Uterus (tissue), 2 donors: ENCODE data around the gene CAPN11.

Experiments
- POLR2A ChIP-seq, 2 donors: fragments of 450-650 bp; IDR thresholded peaks; one replicate each; pipeline ENCODE4 v1.6.1; 2016; ENCODE audit warnings: antibody characterized with exemption in 2 of 2, mild to moderate bottlenecking in 1 of 2, moderate library complexity in 1 of 2
- TF ChIP-seq, protein P1 (sequence below), 4 experiments: fragments of 200-600 bp in 2 of 4; fragments of 450-650 bp in 2 of 4; sonication (generic) in 2 of 4; IDR thresholded peaks; one replicate each; pipeline ENCODE4 v1.5.1; 2016 to 2019; ENCODE audit warnings: antibody characterized with exemption in 4 of 4, mild to moderate bottlenecking in 2 of 4, moderate library complexity in 1 of 4

DNA sequence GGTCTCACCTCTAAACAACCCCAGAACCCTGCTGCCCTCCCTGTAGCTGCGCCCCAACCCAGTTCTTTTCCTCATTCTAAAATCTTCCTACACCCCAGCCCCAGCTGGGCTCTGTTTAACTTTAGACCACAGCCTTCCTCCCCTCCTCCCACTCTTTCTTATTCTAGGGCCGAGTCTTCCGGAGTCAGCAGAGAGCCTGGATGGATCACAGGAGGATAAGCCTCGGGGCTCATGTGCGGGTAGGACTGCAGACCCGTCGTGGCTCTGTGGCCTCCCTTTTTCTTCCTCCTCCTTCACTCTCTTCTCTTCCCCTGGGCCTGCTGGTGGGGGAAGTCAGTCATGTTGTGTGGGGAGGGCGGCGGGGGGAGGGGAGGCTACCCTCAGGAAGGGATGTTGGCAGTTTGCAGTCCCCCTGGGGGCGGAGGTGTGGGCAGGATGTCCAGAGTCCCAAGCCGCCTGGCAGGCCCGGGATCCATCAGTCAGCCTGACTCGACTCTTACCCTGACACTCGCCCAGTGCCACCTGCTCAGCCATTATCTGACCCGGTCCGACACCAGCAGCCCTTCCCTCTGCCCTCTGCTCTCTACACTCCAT lies 8.1 kb downstream of the CAPN11 start:
- TF ChIP-seq, protein P1, sequence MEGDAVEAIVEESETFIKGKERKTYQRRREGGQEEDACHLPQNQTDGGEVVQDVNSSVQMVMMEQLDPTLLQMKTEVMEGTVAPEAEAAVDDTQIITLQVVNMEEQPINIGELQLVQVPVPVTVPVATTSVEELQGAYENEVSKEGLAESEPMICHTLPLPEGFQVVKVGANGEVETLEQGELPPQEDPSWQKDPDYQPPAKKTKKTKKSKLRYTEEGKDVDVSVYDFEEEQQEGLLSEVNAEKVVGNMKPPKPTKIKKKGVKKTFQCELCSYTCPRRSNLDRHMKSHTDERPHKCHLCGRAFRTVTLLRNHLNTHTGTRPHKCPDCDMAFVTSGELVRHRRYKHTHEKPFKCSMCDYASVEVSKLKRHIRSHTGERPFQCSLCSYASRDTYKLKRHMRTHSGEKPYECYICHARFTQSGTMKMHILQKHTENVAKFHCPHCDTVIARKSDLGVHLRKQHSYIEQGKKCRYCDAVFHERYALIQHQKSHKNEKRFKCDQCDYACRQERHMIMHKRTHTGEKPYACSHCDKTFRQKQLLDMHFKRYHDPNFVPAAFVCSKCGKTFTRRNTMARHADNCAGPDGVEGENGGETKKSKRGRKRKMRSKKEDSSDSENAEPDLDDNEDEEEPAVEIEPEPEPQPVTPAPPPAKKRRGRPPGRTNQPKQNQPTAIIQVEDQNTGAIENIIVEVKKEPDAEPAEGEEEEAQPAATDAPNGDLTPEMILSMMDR (IDR thresholded peaks at IDR 0.05): no peak
- no peak for TF ChIP-seq POLR2A (IDR thresholded peaks at IDR 0.05)
